Fibroblast of pulmonary artery (primary cell): Measurements from ENCODE around the gene SHROOM4.

Source experiments
- DNase-seq: peaks from one replicate; pipeline ENCODE4 v3.0.0-alpha.2; 2010; ENCODE audit warnings: low read depth
- H3K4me3 ChIP-seq: replicated peaks from 2 replicates; pipeline ENCODE4 v1.5.1; 2011; ENCODE audit warnings: low read depth, mild to moderate bottlenecking, control low read depth, low read length, moderate library complexity
- CTCF ChIP-seq: IDR thresholded peaks from 2 replicates; pipeline ENCODE4 v1.5.1; 2011; ENCODE audit warnings: mild to moderate bottlenecking, control low read depth, low read length, inconsistent platforms; ENCODE audit errors: missing control alignments

Gene SHROOM4

GRCh38 chrX:50615570-50616158, 198.3 kb downstream of the SHROOM4 start:
- no peak for TF ChIP-seq CTCF
- no peak overlapping the region for H3K4me3 ChIP-seq
- DNase-seq: no peak

GRCh38 chrX:50614460-50614859, 199.5 kb downstream of the SHROOM4 start:
- TF ChIP-seq CTCF: no peak
- no peak for DNase-seq
- no peak overlapping the region for H3K4me3 ChIP-seq

- no peak for TF ChIP-seq CTCF
- peak; percentile 45 for DNase-seq
- no peak overlapping the region for H3K4me3 ChIP-seq
These were observed 200.1 kb downstream of the SHROOM4 start for GRCh38 chrX:50613846-50614245.

GRCh38 chrX:50609796-50610195, 204.2 kb downstream of the SHROOM4 start:
- no peak for DNase-seq
- TF ChIP-seq CTCF: no peak
- H3K4me3 ChIP-seq: no peak overlapping the region

GRCh38 chrX:50606300-50606950, 207.6 kb downstream of the SHROOM4 start:
- DNase-seq: no peak
- TF ChIP-seq CTCF: no peak

GRCh38 chrX:50596056-50596455, 217.9 kb downstream of the SHROOM4 start:
- no peak for DNase-seq
- H3K4me3 ChIP-seq: no peak overlapping the region
- TF ChIP-seq CTCF: no peak

More at GRCh38 chrX:50606300-50606950, 207.6 kb downstream of the SHROOM4 start:
- H3K4me3 ChIP-seq: no peak overlapping the region

GRCh38 chrX:50594788-50595187, 219.2 kb downstream of the SHROOM4 start:
- peak; percentile 76 for DNase-seq
- no peak for TF ChIP-seq CTCF
- no peak overlapping the region for H3K4me3 ChIP-seq
